Activated CD4-positive, alpha-beta T cell treated with anti-CD3 and anti-CD28 coated beads, Interleukin-2, amount 10 ng/mL, durations not matched to agents 7 days and 5 days (primary cell): ENCODE results near the gene NARS2. TPM values are rescaled to one million over a fixed set of nuclear protein-coding genes. Genes with fewer than 3 reads are reported as not detected.

Experiments used
- CTCF ChIA-PET: fragments of 350-600 bp; sonication (Branson Sonifier 250); formaldehyde crosslinking; loops from one replicate; lab custom pipeline; 2021; ENCODE audit warnings: antibody characterized with exemption; lab: Charles Lee
- POLR2A ChIA-PET: fragments of 350-600 bp; sonication (Branson Sonifier 250); formaldehyde crosslinking; loops from one replicate; lab custom pipeline; 2021; ENCODE audit warnings: antibody characterized with exemption; lab: Charles Lee
- DNase-seq: peaks from one replicate; pipeline ENCODE4 v3.0.0-alpha.2; 2020
- H3K27ac Mint-ChIP-seq: one replicate; pipeline ENCODE4 v1.8.0; 2021; ENCODE audit warnings: mild to moderate bottlenecking, moderate library complexity, mixed read lengths
- H3K27me3 Mint-ChIP-seq: one replicate; pipeline ENCODE4 v1.8.0; 2021; ENCODE audit warnings: mixed read lengths
- H3K36me3 Mint-ChIP-seq: one replicate; pipeline ENCODE4 v1.8.0; 2021; ENCODE audit warnings: low read depth, mixed read lengths
- H3K4me1 Mint-ChIP-seq: one replicate; pipeline ENCODE4 v1.8.0; 2021; ENCODE audit warnings: mixed read lengths
- H3K4me3 Mint-ChIP-seq: one replicate; pipeline ENCODE4 v1.8.0; 2021; ENCODE audit warnings: mild to moderate bottlenecking, moderate library complexity, mixed read lengths
- H3K9me3 Mint-ChIP-seq: one replicate; pipeline ENCODE4 v1.8.0; 2021; ENCODE audit warnings: mixed read lengths
- total RNA-seq, 2 experiments: library from RNA; stranded (reverse); gene quantifications; one replicate each; pipeline ENCODE4 v1.2.3, GENCODE V29; 2021

Gene NARS2
- total RNA-seq, 2 experiments from 2014 or later: 13.2 to 14.3 TPM

DNA sequence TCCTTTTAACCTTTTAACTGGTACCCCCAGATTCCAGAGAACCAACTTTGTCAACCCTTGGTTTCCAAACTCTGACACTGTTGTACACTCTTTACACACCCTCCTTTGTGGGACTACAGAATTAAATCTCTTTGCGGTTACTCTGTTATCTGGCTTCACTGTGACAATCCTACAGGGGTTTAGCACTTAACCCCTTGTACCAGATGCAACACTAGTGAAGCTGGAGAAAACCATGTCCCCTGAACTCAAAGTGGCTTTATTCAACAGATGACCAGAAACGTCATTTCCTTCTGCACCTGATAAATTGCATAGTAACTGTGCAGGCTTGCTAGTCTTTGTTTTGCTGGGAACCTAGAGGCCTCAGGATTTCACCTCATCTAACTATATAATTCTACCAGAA is 151.4 kb downstream of the NARS2 start:
- POLR2A ChIA-PET: no interaction called here
- DNase-seq: no peak
- no peak overlapping the region for H3K27ac Mint-ChIP-seq

DNA sequence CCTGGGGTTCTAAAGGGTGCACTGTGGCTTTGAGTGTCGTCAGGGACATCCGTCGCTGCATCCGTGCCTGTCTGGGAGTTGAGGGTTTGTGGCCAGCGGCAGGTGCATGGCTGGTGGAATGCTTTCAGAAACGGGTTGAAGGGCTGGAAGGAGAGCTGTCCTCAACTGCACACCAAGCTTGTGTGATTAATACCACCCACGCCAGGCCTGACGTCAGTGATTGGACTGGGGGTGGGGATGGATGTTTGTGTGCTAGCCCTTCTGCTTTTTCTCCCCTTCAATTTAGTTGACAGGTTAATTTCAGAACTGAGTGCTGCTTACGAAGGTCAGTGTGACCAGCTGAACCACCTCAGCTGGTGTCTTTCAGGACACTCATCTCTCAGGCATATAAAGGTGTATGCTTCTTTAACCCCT is 153.9 kb downstream of the NARS2 start:
- no peak overlapping the region for H3K27ac Mint-ChIP-seq
- ChIA-PET CTCF (interaction anchor here (0.5 to 1.8 kb wide), 10 partner anchors 8 to 374 kb away, joined by 3 to 7 read pairs (median 4); no protein-coding TSS in a partner anchor), POLR2A (no interaction called here)
- DNase-seq: peak; percentile 20
- peaks cover 19% of the 10 kb centered on the region for H3K27me3 Mint-ChIP-seq
- peaks cover 61% of the 10 kb centered on the region for H3K4me1 Mint-ChIP-seq
- peaks cover 5% of the 10 kb centered on the region for H3K36me3 Mint-ChIP-seq
- H3K4me3 Mint-ChIP-seq: no peak overlapping the region
- H3K9me3 Mint-ChIP-seq: peaks cover 2% of the 10 kb centered on the region

More for the DNA sequence above, 151.4 kb downstream of the NARS2 start:
- Mint-ChIP-seq H3K4me3 (no peak overlapping the region), H3K9me3 (peaks cover 2% of the 10 kb centered on the region), H3K27me3 (peaks cover 17% of the 10 kb centered on the region), H3K4me1 (peaks cover 60% of the 10 kb centered on the region), H3K36me3 (peaks cover 3% of the 10 kb centered on the region)
- CTCF ChIA-PET: interaction anchor here (0.6 kb wide), 1 partner anchor 100 kb away, joined by 5 read pairs; no protein-coding TSS in a partner anchor

DNA sequence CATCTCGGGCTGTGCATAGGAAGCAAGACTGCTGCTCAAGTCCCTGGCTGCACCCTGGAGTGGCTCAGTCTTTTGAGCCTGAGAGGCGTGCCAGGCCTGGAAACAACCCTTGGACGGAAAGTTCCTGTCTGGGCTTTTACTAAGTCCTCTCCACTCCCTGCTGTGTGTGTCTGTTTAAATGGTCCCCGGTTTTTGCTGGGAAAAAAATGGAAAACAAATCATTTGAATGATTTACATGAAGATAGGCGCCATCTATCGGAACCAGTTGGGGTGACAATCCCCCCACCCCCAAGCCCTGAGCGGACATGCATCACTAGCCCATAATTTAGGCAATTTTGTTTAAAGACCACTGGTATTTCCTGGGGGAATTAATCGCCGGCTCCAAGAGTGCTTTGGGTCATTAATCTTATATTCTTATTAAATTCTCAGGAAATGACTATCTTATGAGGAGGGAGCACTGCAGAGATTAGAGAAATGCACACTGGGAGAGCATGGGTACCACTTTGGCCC is 154.4 kb downstream of the NARS2 start:
- peaks cover 19% of the 10 kb centered on the region for H3K27me3 Mint-ChIP-seq
- DNase-seq: peak; percentile 50
- ChIA-PET CTCF (interaction anchor here (0.5 to 1.8 kb wide), 13 partner anchors 8 to 373 kb away, joined by 3 to 7 read pairs (median 4); no protein-coding TSS in a partner anchor), POLR2A (no interaction called here)
- H3K9me3 Mint-ChIP-seq: peaks cover 2% of the 10 kb centered on the region
- H3K27ac Mint-ChIP-seq: no peak overlapping the region
- H3K36me3 Mint-ChIP-seq: peaks cover 5% of the 10 kb centered on the region
- H3K4me3 Mint-ChIP-seq: no peak overlapping the region
- H3K4me1 Mint-ChIP-seq: peaks cover 60% of the 10 kb centered on the region

DNA sequence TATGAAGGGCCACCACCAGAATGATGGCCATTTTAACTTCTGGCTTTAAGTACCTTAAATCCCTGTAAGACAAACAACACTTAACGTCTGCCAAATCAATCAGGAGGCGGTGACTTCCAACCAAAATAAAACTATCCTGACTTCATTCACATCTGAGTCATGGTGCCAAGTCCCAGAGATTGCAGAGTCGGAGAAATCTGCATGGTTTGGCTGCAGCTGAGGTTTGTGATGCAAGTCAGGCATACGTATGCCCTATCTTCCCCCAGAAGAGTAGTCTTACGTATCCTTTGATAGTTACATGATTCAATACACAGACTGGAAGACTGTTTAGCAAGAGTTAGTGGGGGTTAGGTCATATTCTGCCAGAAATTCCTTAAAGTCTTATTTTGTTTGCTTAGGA is 155.3 kb downstream of the NARS2 start:
- Mint-ChIP-seq H3K36me3 (peaks cover 3% of the 10 kb centered on the region), H3K4me1 (peaks cover 52% of the 10 kb centered on the region), H3K27me3 (peaks cover 19% of the 10 kb centered on the region), H3K9me3 (peaks cover 2% of the 10 kb centered on the region), H3K4me3 (no peak overlapping the region), H3K27ac (no peak overlapping the region)
- ChIA-PET CTCF (interaction anchor here (0.6 to 2.5 kb wide), 8 partner anchors 12 to 191 kb away, joined by 3 to 17 read pairs (median 5); no protein-coding TSS in a partner anchor), POLR2A (no interaction called here)
- DNase-seq: no peak

DNA sequence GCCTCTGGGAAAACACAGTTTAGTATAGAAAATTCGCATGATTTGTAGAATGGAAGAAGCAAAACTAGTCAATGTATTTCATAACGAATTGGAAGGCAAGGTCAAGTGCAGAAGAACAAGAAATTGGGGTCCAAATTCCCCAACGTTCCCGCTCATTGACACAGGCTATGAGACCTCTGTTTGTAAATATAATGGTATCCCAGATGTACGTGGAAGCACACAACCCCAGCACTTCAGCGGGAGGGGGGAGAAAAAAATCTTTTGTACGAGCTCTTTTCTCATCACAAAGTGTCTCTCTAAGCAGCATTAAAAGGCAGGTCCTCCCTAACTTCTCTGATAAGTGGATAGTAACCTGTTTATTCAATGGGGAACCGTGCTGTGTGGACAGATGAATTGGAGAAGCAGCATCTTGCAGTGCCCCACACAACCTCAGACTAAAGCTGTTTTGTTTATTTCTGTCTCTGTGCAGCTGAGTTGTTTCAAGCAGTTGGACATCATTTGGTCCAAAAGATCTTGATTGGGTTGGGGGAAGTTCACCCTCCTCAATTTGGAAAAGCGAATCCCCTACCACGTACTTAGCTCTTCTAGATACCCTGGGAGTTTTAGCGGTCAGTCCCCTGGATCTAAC is 156.0 kb downstream of the NARS2 start:
- peak overlapping the region; percentile 91 for H3K27ac Mint-ChIP-seq
- H3K4me1 Mint-ChIP-seq: peaks cover 47% of the 10 kb centered on the region
- H3K4me3 Mint-ChIP-seq: peak overlapping the region; percentile 75
- H3K36me3 Mint-ChIP-seq: peaks cover 2% of the 10 kb centered on the region
- ChIA-PET POLR2A (no interaction called here), CTCF (interaction anchor here (0.6 to 2.5 kb wide), 12 partner anchors 9 to 273 kb away, joined by 3 to 17 read pairs (median 4); no protein-coding TSS in a partner anchor)
- H3K27me3 Mint-ChIP-seq: peaks cover 19% of the 10 kb centered on the region
- no peak for DNase-seq
- H3K9me3 Mint-ChIP-seq: no peaks in the 10 kb centered on the region

DNA sequence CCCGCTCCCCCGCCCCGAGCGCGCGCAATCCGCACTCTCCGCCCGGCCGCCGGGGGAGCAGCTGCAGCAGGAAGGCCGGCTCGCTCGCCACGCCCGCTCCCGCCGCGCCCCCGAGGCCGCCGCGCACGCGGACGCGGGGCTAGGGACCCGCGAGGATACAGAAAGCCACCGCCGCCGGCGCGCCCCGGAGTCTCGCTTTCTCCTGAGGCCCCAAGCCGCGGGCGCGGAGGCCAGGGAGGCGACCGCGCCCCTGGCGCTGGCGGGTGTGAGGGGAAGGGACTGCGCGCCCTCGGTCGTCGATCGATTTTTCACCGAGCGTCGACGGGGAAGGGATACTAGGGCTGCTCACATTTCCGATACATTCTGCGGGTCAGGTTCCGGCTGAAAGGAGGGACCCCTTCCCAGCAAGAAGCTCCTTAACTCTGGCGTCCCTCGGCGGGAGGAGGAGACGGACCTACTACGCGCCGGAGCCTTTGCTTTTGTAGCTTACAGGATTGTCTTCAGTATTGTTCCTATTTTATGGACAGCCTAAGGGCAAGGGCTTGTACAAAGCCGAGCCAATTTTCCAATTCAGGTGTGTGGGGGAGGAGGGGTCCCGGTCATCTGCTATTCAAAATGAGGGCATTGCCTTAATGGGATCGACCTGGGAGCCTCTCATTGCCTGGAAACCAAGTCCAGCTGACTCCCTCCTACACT is 156.6 kb downstream of the NARS2 start:
- H3K4me3 Mint-ChIP-seq: peak overlapping the region; percentile 75
- peaks cover 19% of the 10 kb centered on the region for H3K27me3 Mint-ChIP-seq
- H3K9me3 Mint-ChIP-seq: no peaks in the 10 kb centered on the region
- H3K36me3 Mint-ChIP-seq: peaks cover 2% of the 10 kb centered on the region
- DNase-seq: peak; percentile 78
- ChIA-PET CTCF (interaction anchor here (0.6 to 2.5 kb wide), 12 partner anchors 9 to 273 kb away, joined by 3 to 17 read pairs (median 4); no protein-coding TSS in a partner anchor), POLR2A (interaction anchor here (0.6 kb wide), 2 partner anchors 11 to 35 kb away, joined by 3 read pairs; no protein-coding TSS in a partner anchor)
- peak overlapping the region; percentile 91 for H3K27ac Mint-ChIP-seq
- peaks cover 52% of the 10 kb centered on the region for H3K4me1 Mint-ChIP-seq

DNA sequence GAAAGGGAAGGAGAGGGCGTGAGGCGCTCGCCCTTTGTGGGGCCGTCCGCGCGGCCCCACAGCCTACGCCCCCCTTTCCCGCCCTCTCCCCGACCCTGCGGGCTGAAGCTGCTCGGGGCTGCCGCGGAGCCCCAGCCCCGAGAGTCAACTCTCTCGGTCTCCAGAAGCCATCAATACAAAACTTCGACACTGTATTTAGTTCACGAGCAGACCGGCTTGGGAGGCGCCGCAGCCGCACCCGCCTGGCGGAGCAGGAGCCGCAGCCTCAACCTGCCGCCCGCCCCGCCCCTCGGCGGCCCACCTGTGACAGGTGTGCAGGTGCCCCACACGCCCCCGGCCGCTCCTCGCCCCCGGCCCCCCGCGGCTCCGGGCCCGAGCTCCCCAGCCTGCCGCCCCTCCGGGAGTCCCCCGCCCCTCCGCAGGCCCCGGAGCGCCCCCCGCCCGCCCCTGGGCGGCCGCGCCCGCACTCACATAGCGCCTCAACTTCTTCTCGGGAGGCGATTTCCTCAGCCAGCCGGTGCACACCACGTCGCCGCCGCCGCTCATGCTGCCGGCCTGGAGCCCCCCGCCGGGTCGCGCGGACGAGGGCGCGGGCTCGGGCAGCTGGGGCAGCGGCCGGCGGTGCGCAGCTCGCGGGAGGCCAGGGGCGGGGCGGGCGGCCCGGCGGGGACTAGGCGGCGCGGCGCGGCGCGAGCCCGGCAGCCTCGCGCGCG is 157.3 kb downstream of the NARS2 start, which contains the start of gene GAB2:
Gene GAB2 (minus strand): TSS at position 646 of the 713 bp plus-strand sequence. CDS start 100 bp downstream, at position 546.
- ChIA-PET CTCF (interaction anchor here (0.7 to 2.5 kb wide), 16 partner anchors 10 to 272 kb away, joined by 3 to 17 read pairs (median 4); partner anchors contain the start of gene NARS2), POLR2A (interaction anchor here (0.6 kb wide), 2 partner anchors 36 to 130 kb away, joined by 3 to 4 read pairs; no protein-coding TSS in a partner anchor)
- Mint-ChIP-seq H3K27ac (peak within 1 kb of the TSS; percentile 91), H3K36me3 (peaks cover 2% of the 10 kb centered on the region), H3K4me3 (peak within 1 kb of the TSS; percentile 95), H3K9me3 (no peaks in the 10 kb centered on the region), H3K4me1 (peaks cover 56% of the 10 kb centered on the region), H3K27me3 (peaks cover 19% of the 10 kb centered on the region)
- DNase-seq: no peak

DNA sequence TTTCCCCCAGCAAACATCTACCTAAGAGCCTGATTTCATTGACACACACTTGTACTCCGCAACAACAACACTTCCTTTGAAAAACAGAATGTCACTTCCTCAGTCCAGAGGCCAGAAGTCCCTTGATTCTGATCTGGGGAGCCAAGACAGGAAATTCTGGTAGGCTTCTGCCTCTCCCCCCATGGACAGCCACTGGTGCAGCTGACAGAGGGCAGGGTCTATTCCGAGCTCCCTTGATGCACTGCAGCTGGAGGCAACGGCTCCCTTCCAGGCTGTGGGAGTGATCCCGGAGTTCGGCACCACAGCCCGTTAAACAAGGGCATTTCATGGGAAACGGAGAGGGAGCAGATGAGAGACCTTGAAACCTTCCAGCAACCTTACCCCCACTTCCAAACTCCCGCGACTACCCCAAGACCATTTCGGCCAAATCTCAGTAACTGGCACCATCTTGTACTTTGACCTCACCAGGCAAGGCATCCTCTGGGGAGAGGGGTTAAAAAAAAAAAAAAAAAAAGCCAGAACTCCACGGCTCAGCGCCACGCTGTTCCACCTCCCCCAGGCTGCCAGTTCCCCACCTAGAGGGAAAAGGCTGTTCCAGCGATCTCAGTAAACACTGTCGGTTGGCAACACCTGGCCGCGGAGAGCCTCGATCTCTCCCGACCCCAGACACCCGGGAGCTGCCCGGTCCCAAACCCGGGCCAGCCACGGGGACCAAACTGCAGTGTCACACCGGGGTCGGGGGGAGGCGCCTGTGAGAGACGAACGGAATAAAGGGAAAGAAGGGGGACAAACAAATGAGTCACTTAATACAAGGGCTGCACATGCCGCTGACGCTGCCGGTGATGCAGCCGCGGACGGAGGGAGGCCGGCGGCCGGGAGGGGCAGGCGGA is 158.1 kb downstream of the NARS2 start:
- peak; percentile 80 for DNase-seq

DNA sequence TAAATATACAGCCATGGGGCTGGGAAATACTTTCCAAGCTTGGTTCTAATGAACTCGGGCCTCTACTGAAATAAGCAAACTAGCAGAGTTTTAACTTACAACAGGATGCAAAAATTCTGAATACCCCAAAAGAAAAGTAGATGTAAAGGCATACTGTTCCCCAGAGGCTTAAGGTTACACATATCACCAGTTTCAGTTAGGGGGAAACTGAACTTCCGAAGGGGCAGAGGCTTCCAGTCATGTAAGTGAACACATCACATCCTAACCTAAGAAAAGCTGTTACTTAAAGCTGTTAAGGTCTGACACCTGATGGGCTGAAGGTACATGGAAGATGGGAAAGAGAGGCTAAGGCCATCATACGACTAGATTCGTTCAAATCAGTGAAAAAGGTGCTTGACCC is 159.3 kb downstream of the NARS2 start:
- peaks cover 5% of the 10 kb centered on the region for H3K36me3 Mint-ChIP-seq
- no peaks in the 10 kb centered on the region for H3K9me3 Mint-ChIP-seq
- POLR2A ChIA-PET: no interaction called here
- no peak overlapping the region for H3K27ac Mint-ChIP-seq
- H3K4me1 Mint-ChIP-seq: peaks cover 46% of the 10 kb centered on the region
- CTCF ChIA-PET: interaction anchor here (0.6 to 1.8 kb wide), 4 partner anchors 18 to 244 kb away, joined by 3 to 9 read pairs (median 3); no protein-coding TSS in a partner anchor
- peaks cover 19% of the 10 kb centered on the region for H3K27me3 Mint-ChIP-seq
- no peak for DNase-seq
- H3K4me3 Mint-ChIP-seq: peak overlapping the region; percentile 41

More for the DNA sequence above, 158.1 kb downstream of the NARS2 start:
- ChIA-PET CTCF (interaction anchor here (0.6 to 2.1 kb wide), 18 partner anchors 11 to 245 kb away, joined by 3 to 9 read pairs (median 3); partner anchors contain the start of gene NARS2), POLR2A (interaction anchor here (0.6 kb wide), 2 partner anchors 77 to 131 kb away, joined by 4 read pairs; no protein-coding TSS in a partner anchor)
- Mint-ChIP-seq H3K36me3 (peaks cover 2% of the 10 kb centered on the region), H3K4me3 (peak overlapping the region; percentile 95), H3K4me1 (peaks cover 54% of the 10 kb centered on the region), H3K27me3 (peaks cover 19% of the 10 kb centered on the region), H3K27ac (peak overlapping the region; percentile 85), H3K9me3 (no peaks in the 10 kb centered on the region)

DNA sequence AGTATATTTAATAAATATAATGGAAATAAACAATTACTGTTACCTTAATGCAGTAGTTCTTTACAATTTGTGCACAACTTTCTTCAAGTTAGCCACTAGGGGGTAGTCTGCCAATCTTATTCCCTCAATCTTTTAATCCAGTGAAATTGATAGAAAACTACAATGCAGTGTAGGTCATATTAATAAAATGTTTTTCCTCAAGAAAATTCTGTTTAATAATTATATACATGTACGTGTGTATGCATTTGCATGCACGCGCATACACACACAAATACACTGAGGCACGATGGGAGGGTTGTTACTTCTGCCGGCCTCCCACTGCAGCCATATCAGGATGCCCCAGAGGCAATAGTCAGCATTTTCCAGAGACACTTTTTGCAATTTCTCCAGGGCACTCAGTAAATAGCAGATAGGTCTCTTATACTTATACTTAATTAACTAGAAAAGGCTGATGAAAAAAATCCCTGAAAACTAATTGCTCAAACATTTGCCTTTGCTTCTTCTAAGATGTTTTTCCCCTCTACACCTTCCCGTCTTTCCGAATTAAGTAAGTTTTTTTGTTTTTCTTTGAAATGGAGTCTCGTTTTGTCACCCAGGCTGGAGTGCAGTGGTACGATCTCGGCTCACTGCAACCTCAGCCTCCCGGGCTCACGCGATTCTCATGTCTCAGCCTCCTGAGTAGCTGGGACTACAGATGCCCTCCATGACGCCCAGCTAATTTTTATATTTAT is 160.2 kb downstream of the NARS2 start:
- DNase-seq: no peak
- ChIA-PET POLR2A (no interaction called here), CTCF (no interaction called here)
- Mint-ChIP-seq H3K36me3 (peaks cover 7% of the 10 kb centered on the region), H3K27ac (no peak overlapping the region), H3K9me3 (peaks cover 3% of the 10 kb centered on the region), H3K27me3 (peaks cover 15% of the 10 kb centered on the region), H3K4me3 (no peak overlapping the region), H3K4me1 (peaks cover 40% of the 10 kb centered on the region)

DNA sequence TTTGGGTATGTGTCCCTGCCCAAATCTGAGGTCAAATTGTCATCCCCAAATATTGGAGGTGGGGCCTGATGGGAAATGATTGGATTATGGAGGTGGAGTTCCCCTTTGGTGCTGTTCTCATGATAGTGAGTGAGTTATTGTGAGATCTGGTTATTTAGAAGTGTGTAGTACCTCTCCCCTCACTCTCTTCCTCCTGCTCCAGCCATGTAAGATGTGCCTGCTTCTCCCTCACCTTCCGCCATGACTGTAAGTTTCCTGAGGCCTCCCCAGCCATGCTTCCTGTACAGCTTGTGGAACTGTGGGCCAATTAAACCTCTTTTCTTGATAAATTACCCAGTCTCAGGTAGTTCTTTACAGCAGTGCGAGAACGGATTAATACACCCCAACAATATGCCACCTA is 166.0 kb downstream of the NARS2 start:
- Mint-ChIP-seq H3K36me3 (peaks cover 32% of the 10 kb centered on the region), H3K4me1 (peaks cover 23% of the 10 kb centered on the region), H3K27ac (no peak overlapping the region), H3K9me3 (peaks cover 20% of the 10 kb centered on the region), H3K4me3 (no peak overlapping the region), H3K27me3 (no peaks in the 10 kb centered on the region)
- CTCF ChIA-PET: no interaction called here
- POLR2A ChIA-PET: no interaction called here
- no peak for DNase-seq
